Measurements from ENCODE around the gene DENND4C.
A peak's percentile ranks its signal among the peaks of the same experiment; 100 is the strongest.
"Not testable (repeated sequence)": the region's sequence is repeated elsewhere in the genome, so short reads cannot be mapped to it uniquely, and the experiment has no call there.

The DENND4C gene

GRCh38 chr9:19230355-19231125, at the start of gene DENND4C:
Gene DENND4C, plus strand, starts transcription at chr9:19230693. Its CDS starts 45,482 bp downstream, at chr9:19276175.
- no peak for TF ChIP-seq ZNF274 (IDR thresholded peaks at IDR 0.05; ENCODE audit: low read depth, low read length)

GRCh38 chr9:19180991-19181390, 49.5 kb upstream of the DENND4C start:
- no peak for TF ChIP-seq ZNF274 (IDR thresholded peaks at IDR 0.05; ENCODE audit: low read depth, low read length)
- H3K4me3 ChIP-seq (ENCODE audit: low read length): no peak overlapping the region

More at GRCh38 chr9:19230355-19231125, at the start of gene DENND4C:
- peak within 1 kb of the TSS; percentile 97 for H3K4me3 ChIP-seq (ENCODE audit: low read length)

- no peak for TF ChIP-seq ZNF274 (IDR thresholded peaks at IDR 0.05; ENCODE audit: low read depth, low read length)
- no peak overlapping the region for H3K4me3 ChIP-seq (ENCODE audit: low read length)
Measured at GRCh38 chr9:19181561-19181960, 48.9 kb upstream of the DENND4C start.

GRCh38 chr9:19184144-19184917, 46.2 kb upstream of the DENND4C start:
- no peak overlapping the region for H3K4me3 ChIP-seq (ENCODE audit: low read length)
- no peak for TF ChIP-seq ZNF274 (IDR thresholded peaks at IDR 0.05; ENCODE audit: low read depth, low read length)

- no peak for TF ChIP-seq ZNF274 (IDR thresholded peaks at IDR 0.05; ENCODE audit: low read depth, low read length)
- no peak overlapping the region for H3K4me3 ChIP-seq (ENCODE audit: low read length)
Measured at GRCh38 chr9:19185191-19185590, 45.3 kb upstream of the DENND4C start.

- no peak overlapping the region for H3K4me3 ChIP-seq (ENCODE audit: low read length)
- no peak for TF ChIP-seq ZNF274 (IDR thresholded peaks at IDR 0.05; ENCODE audit: low read depth, low read length)
Measured at GRCh38 chr9:19186232-19186631, 44.3 kb upstream of the DENND4C start.

GRCh38 chr9:19188771-19189170, 41.7 kb upstream of the DENND4C start:
- no peak for TF ChIP-seq ZNF274 (IDR thresholded peaks at IDR 0.05; ENCODE audit: low read depth, low read length)
- H3K4me3 ChIP-seq (ENCODE audit: low read length): no peak overlapping the region

- TF ChIP-seq ZNF274 (IDR thresholded peaks at IDR 0.05; ENCODE audit: low read depth, low read length): no peak
- no peak overlapping the region for H3K4me3 ChIP-seq (ENCODE audit: low read length)
Measured at GRCh38 chr9:19192202-19193028, 38.1 kb upstream of the DENND4C start.

GRCh38 chr9:19193029-19193324, 37.5 kb upstream of the DENND4C start:
- TF ChIP-seq ZNF274 (IDR thresholded peaks at IDR 0.05; ENCODE audit: low read depth, low read length): no peak

GRCh38 chr9:19193358-19193973, 37.0 kb upstream of the DENND4C start:
- H3K4me3 ChIP-seq (ENCODE audit: low read length): not testable (repeated sequence)

More at GRCh38 chr9:19193029-19193324, 37.5 kb upstream of the DENND4C start:
- H3K4me3 ChIP-seq (ENCODE audit: low read length): no peak overlapping the region

- H3K4me3 ChIP-seq (ENCODE audit: low read length): no peak overlapping the region
- no peak for TF ChIP-seq ZNF274 (IDR thresholded peaks at IDR 0.05; ENCODE audit: low read depth, low read length)
Measured at GRCh38 chr9:19198406-19198805, 32.1 kb upstream of the DENND4C start.

GRCh38 chr9:19199012-19199411, 31.5 kb upstream of the DENND4C start:
- no peak overlapping the region for H3K4me3 ChIP-seq (ENCODE audit: low read length)
- no peak for TF ChIP-seq ZNF274 (IDR thresholded peaks at IDR 0.05; ENCODE audit: low read depth, low read length)

GRCh38 chr9:19200229-19200628, 30.3 kb upstream of the DENND4C start:
- no peak overlapping the region for H3K4me3 ChIP-seq (ENCODE audit: low read length)
- TF ChIP-seq ZNF274 (IDR thresholded peaks at IDR 0.05; ENCODE audit: low read depth, low read length): no peak

All from GM08714 (cell line).